Esophagus muscularis mucosa (tissue), 4 donors: ENCODE data around the gene CRYL1. TPM values are rescaled to one million over a fixed set of nuclear protein-coding genes. Genes with fewer than 3 reads are reported as not detected.

Experiments used
- DNase-seq: peaks from one replicate; pipeline ENCODE4 v3.0.0-alpha.2; 2017; ENCODE audit errors: extremely low spot score
- H3K27ac ChIP-seq, 4 donors: fragments of 200-600 bp; sonication (generic); replicated peaks in 1 of 4; 1 replicate in 3 of 4; 2 replicates in 1 of 4; pipeline ENCODE4 v1.5.1; 2016 to 2019; ENCODE audit warnings: mild to moderate bottlenecking in 1 of 4
- H3K27me3 ChIP-seq, 4 donors: fragments of 200-600 bp; sonication (generic); one replicate each; pipeline versions ENCODE4 v1.5.1 to v1.6.0; 2016 to 2019
- H3K36me3 ChIP-seq, 4 donors: fragments of 200-600 bp; sonication (generic); one replicate each; pipeline ENCODE4 v1.5.1; 2016 to 2019
- H3K4me1 ChIP-seq, 4 donors: fragments of 200-600 bp; sonication (generic); one replicate each; pipeline ENCODE4 v1.5.1; 2016 to 2019
- H3K4me3 ChIP-seq, 4 donors: fragments of 200-600 bp; sonication (generic); 1 replicate in 2 of 4; 2 replicates in 2 of 4; pipeline ENCODE4 v1.5.1; 2016 to 2019; ENCODE audit warnings: mild to moderate bottlenecking in 4 of 4, moderate library complexity in 1 of 4
- H3K9me3 ChIP-seq, 4 donors: fragments of 200-600 bp; sonication (generic); 1 replicate in 3 of 4; 2 replicates in 1 of 4; pipeline ENCODE4 v1.5.1; 2016 to 2019
- EP300 ChIP-seq: sonication (generic); formaldehyde crosslinking; IDR thresholded peaks from one replicate; pipeline ENCODE4 v1.6.1; 2017; ENCODE audit warnings: antibody characterized with exemption
- POLR2A ChIP-seq: fragments of 450-650 bp; IDR thresholded peaks from one replicate; pipeline ENCODE4 v1.6.1; 2017; ENCODE audit warnings: antibody characterized with exemption, moderate library complexity, mild to moderate bottlenecking, low read depth
- POLR2AphosphoS5 ChIP-seq, 2 donors: sonication (generic); formaldehyde crosslinking; IDR thresholded peaks; one replicate each; pipeline ENCODE4 v1.6.1; 2017; ENCODE audit warnings: antibody characterized with exemption in 2 of 2
- WGBS: methylation state at CpG from one replicate; pipeline ENCODE4 v1.1.5; 2018; 5-methylcytosine and 5-hydroxymethylcytosine counted together
- intact Hi-C: fragments of 100-400 bp; cut with DNase I; formaldehyde crosslinking; loops from one replicate; pipeline ENCODE4 v1.15.1; 2023
- total RNA-seq, 4 donors: library from RNA; depleted of rRNA; stranded (reverse); fragments of >200 nt; gene quantifications; one replicate each; pipeline versions ENCODE4 v1.1.0 to v1.2.1, GENCODE V29; 2016
- TF ChIP-seq, protein P1 (sequence below), 3 experiments: fragments of 200-600 bp in 2 of 3; fragments of 450-650 bp in 1 of 3; sonication (generic) in 2 of 3; IDR thresholded peaks; one replicate each; pipeline ENCODE4 v1.5.1; 2017 to 2019; ENCODE audit warnings: antibody characterized with exemption in 3 of 3, mild to moderate bottlenecking in 2 of 3, moderate library complexity in 1 of 3

CRYL1 gene
- total RNA-seq, 4 donors from 2014 or later: 42.3 to 59.3 (median 45.4) TPM

GRCh38 chr13:20422362-20422761 lies 103.3 kb downstream of the CRYL1 start:
- TF ChIP-seq POLR2AphosphoS5 (IDR thresholded peaks at IDR 0.05) (no peak), EP300 (no peak), POLR2A (no peak)
- TF ChIP-seq, protein P1, sequence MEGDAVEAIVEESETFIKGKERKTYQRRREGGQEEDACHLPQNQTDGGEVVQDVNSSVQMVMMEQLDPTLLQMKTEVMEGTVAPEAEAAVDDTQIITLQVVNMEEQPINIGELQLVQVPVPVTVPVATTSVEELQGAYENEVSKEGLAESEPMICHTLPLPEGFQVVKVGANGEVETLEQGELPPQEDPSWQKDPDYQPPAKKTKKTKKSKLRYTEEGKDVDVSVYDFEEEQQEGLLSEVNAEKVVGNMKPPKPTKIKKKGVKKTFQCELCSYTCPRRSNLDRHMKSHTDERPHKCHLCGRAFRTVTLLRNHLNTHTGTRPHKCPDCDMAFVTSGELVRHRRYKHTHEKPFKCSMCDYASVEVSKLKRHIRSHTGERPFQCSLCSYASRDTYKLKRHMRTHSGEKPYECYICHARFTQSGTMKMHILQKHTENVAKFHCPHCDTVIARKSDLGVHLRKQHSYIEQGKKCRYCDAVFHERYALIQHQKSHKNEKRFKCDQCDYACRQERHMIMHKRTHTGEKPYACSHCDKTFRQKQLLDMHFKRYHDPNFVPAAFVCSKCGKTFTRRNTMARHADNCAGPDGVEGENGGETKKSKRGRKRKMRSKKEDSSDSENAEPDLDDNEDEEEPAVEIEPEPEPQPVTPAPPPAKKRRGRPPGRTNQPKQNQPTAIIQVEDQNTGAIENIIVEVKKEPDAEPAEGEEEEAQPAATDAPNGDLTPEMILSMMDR (IDR thresholded peaks at IDR 0.05): no peak
- DNase-seq: no peak
- Histone ChIP-seq H3K36me3 (peaks cover 0 to 43% (median 18%) of the 10 kb centered on the region in 4 donors), H3K4me3 (no peak overlapping the region), H3K4me1 (peaks cover 7 to 11% (median 11%) of the 10 kb centered on the region in 4 donors), H3K9me3 (no peaks in the 10 kb centered on the region), H3K27ac (no peak overlapping the region), H3K27me3 (no peaks in the 10 kb centered on the region)
- intact Hi-C loops: no loop called here
- WGBS: 93% methylated on average over 3 of the region's 4 CpGs

DNA sequence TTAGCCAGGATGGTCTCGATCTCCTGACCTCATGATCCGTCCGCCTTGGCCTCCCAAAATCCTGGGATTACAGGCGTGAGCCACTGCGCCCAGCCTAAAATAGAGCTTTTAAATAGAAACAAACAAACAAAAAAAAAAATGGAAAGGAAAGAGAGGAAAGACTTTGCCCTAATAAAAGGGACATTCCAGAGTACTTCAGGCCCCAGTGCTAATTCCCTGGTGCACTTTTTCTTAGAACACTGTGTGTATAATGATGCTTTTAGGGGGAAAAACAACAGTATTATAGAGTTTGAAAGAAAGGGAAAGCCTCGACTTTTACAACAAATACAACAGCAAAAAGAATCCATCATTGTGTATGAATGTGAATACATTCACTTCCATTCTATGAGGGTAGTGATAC lies 104.7 kb downstream of the CRYL1 start:
- 94% methylated on average over 6 of the region's 6 CpGs for WGBS
- no peak for TF ChIP-seq POLR2AphosphoS5 (IDR thresholded peaks at IDR 0.05)
- no peak for TF ChIP-seq POLR2A
- TF ChIP-seq, protein P1 (IDR thresholded peaks at IDR 0.05): no peak
- no peak for TF ChIP-seq EP300
- H3K4me3 ChIP-seq: no peak overlapping the region
- peaks cover 0 to 36% (median 18%) of the 10 kb centered on the region in 4 donors for H3K36me3 ChIP-seq
- intact Hi-C loops: no loop called here
- no peak overlapping the region for H3K27ac ChIP-seq
- peaks cover 0 to 11% (median 11%) of the 10 kb centered on the region in 4 donors for H3K4me1 ChIP-seq
- no peak for DNase-seq
- no peaks in the 10 kb centered on the region for H3K27me3 ChIP-seq
- no peaks in the 10 kb centered on the region for H3K9me3 ChIP-seq

GRCh38 chr13:20418953-20419352 lies 106.7 kb downstream of the CRYL1 start:
- 91% methylated on average over 7 of the region's 7 CpGs for WGBS
- intact Hi-C loops: no loop called here
- Histone ChIP-seq H3K9me3 (no peaks in the 10 kb centered on the region), H3K4me3 (no peak overlapping the region), H3K4me1 (peaks cover 0 to 11% (median 11%) of the 10 kb centered on the region in 4 donors), H3K36me3 (peaks cover 0 to 23% (median 3%) of the 10 kb centered on the region in 4 donors), H3K27me3 (no peaks in the 10 kb centered on the region), H3K27ac (peak overlapping the region in 1 of 4 donors; percentile 40)
- TF ChIP-seq, protein P1 (IDR thresholded peaks at IDR 0.05): no peak
- TF ChIP-seq POLR2A (no peak), EP300 (no peak), POLR2AphosphoS5 (IDR thresholded peaks at IDR 0.05) (no peak)
- no peak for DNase-seq

DNA sequence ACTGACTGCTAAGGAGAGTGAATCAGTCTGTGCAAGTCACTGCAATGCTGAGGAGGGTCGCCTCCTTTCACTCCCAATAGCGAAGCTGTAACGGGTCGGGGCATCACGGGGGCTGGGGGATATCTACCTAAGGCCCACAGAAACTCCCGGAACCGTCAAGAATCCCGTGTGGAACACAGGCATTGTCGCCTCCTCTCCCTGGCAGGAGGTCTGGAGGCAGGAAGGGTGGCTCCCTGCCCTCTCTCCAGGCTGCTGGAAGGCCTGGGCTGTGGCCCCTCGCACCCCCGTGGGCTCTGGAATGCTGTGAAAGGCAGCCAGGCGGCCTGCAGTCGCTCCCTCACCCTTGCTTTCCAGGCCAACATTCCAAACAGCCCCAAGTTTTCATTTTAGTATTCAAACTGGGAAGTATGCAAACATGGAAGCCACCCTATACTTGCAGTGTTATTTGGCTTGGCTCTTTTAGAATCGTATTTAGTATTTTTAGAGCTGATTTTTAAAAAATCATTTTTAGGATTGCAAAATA lies 109.4 kb downstream of the CRYL1 start:
- TF ChIP-seq, protein P1 (IDR thresholded peaks at IDR 0.05): no peak
- TF ChIP-seq POLR2AphosphoS5 (IDR thresholded peaks at IDR 0.05) (no peak), EP300 (no peak), POLR2A (no peak)
- no peak for DNase-seq
- Histone ChIP-seq H3K36me3 (peaks cover 0 to 22% (median 2%) of the 10 kb centered on the region in 4 donors), H3K4me1 (peaks cover 0 to 11% (median 11%) of the 10 kb centered on the region in 4 donors), H3K9me3 (no peaks in the 10 kb centered on the region), H3K4me3 (no peak overlapping the region), H3K27ac (no peak overlapping the region), H3K27me3 (no peaks in the 10 kb centered on the region)
- intact Hi-C loops: no loop called here
- WGBS: 83% methylated on average over 6 of the region's 14 CpGs

DNA sequence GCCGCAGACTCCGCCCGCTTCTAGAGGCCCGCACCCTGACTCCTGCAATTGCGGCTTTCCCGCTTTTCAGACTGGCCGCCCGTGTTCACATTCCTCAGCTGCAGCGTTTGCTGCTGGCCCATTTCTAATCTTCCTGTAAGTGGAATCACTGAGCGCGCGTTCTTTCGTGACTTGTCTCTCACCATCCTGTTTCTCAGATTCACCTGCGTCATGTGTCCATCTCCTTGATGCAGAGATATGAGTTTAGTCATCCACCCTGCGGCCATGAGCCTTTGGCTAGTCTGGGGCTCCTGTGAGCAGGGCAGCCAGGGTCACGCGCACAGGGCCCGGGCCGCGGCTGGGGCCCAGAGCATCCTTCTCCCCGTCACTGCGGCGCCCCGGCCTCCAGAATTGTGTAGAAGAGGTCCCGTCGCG lies 110.0 kb downstream of the CRYL1 start:
- Histone ChIP-seq H3K4me1 (peaks cover 0 to 11% (median 11%) of the 10 kb centered on the region in 4 donors), H3K9me3 (no peaks in the 10 kb centered on the region), H3K4me3 (no peak overlapping the region), H3K27ac (no peak overlapping the region), H3K36me3 (peaks cover 0 to 22% (median 4%) of the 10 kb centered on the region in 4 donors), H3K27me3 (no peaks in the 10 kb centered on the region)
- no peak for DNase-seq
- no peak for TF ChIP-seq EP300
- TF ChIP-seq POLR2A: no peak
- TF ChIP-seq, protein P1 (IDR thresholded peaks at IDR 0.05): no peak
- no peak for TF ChIP-seq POLR2AphosphoS5 (IDR thresholded peaks at IDR 0.05)
- intact Hi-C loops: no loop called here
- 95% methylated on average over 27 of the region's 27 CpGs for WGBS
